CD1c-positive myeloid dendritic cell (primary cell): ENCODE measurements around the gene NKAIN2.
"Not testable (repeated sequence)": the region's sequence is repeated elsewhere in the genome, so short reads cannot be mapped to it uniquely, and the experiment has no call there.

Experiments used
- DNase-seq: peaks from one replicate; pipeline ENCODE4 v3.0.0-alpha.2; 2016; ENCODE audit errors: extremely low spot score

NKAIN2 gene

DNA sequence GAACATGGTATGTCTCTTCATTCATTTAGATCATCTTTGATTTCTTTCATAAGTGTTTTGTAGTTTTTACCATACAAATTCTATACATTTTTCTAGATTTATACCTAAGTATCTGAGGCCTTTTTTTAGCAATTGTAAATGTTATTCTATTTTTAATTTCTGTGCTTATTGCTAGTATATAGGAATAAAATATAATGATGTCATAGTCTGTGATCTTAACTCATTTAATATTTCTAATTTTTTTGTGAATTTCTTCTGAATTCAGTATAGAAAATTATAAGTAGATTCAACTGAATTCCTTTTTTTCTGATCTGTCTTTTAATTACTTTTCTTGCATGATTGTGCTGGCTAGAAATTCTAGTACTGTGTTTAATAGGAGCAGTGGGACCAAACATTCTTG lies 520.6 kb downstream of the NKAIN2 start:
- DNase-seq = no peak

DNA sequence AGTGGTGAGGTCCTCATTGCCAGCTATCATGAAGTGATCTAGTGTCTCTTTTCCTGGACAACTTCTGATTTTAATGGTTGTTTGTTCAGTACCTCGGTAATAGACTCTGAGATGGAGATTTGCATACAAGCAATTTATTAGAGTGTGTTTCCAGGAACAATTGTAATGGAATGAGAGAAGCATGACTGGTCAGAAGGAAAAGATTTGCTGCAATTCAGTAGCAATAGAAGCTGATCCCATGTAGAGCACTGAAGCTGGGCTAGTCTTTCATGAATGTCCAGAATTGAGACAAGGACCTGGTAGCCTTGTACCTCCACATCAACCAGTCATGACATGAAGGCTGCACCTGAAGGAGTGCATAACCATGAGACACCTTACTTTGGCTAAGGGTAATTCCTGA lies 526.5 kb downstream of the NKAIN2 start:
- DNase-seq = no peak

DNA sequence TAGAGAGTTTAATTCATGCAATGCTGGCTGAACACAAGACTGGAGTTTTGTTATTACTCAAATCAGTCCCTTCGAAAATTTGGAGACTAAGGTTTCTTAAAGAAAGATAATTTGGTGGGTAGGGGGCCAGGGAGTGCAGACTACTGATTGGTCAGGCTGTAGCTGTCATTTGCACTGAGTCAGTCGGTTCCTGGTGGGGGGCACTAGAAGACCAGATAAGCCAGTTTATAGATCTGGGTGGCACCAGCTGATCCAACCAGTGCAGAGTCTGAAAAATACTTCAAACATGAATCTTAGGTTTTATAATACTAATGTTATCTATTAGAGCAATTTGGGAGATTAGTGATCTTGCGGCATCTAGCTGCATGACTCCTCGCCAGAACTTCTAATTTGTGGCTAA lies 530.7 kb downstream of the NKAIN2 start:
- DNase-seq = no peak

DNA sequence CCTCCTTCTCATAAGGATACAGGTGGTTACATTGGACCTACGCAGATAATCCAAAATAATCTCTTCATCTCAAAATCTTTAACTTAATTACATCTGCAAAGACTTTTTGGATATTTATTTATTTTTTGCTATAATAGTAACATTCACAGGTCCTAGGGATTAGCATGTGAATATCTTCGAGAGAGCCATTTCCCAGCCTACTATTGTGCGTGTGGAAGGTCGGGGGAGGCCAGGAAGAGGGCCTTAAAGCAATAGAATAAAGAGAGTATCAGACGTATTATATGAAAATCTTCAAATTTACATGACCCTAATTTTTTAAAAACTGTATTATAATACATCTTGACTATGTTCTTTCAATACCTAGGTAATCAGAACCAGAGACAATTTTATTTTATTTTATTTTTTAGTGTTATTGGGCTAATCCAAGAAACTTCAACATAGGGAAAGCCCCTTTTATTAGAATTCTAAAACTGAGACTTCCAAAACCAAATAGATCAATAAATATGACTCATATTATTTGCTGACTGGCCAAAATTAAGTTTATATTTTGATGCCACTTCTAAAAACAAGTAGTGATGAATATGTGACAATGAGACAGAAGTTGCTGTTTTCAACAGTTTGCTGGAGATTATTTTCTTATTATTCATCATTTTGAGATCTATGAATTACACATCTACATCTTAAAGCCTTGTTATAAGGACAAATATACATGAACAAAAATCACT lies 536.1 kb downstream of the NKAIN2 start:
- no peak for DNase-seq

DNA sequence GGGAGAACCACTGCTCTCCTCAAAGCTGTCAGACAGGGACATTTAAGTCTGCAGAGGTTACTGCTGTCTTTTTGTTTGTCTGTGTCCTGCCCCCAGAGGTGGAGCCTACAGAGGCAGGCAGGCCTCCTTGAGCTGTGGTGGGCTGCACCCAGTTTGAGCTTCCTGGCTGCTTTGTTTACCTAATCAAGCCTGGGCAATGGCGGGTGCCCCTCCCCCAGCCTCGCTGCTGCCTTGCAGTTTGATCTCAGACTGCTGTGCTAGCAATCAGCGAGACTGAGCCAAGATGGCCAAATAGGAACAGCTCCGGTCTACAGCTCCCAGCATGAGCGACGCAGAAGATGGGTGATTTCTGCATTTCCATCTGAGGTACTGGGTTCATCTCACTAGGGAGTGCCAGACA lies 544.7 kb downstream of the NKAIN2 start:
- DNase-seq = not testable (repeated sequence)

DNA sequence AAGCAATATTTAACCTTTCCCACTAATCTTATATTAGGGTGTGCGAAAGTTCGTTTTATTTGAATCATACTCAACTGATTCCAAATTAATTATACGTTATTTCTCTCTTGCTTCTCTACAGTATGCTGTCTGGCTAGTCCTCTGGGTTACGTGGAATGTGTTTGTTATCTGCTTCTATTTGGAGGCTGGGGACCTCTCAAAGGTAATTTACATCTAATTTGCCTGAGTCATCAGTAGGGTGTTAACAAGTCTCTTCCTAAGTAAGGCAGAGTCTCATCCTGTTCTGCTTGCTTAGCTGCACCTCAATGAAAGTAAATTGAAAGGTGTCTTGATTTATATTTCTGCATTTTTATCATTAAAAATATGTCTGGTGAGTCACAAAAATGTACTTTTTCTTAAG lies 551.5 kb downstream of the NKAIN2 start:
- no peak for DNase-seq

DNA sequence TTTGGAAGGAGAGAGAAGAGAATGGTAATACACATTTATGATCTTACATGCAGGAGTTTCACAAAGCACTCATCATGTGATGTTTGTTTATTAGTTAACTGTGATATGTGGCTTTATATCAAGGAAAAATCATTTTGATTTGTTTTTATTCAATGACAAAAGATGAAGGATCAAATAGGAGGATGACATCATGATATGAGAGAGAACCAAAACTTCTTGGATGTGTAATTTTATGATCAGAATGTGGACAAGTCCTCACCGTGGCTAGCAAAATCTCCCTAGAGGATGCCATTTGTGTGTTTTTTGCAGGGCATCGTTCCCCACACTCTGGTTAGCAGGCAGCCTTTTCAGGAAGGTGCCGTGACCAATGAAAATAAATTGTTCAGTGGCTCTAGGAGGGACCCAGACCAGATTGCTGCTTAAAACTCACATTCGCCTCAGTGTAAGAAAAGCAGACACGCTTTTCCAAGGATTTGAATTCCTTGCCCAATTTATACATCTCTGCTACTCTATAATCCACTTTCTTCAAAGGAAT lies 552.7 kb downstream of the NKAIN2 start:
- DNase-seq = no peak

DNA sequence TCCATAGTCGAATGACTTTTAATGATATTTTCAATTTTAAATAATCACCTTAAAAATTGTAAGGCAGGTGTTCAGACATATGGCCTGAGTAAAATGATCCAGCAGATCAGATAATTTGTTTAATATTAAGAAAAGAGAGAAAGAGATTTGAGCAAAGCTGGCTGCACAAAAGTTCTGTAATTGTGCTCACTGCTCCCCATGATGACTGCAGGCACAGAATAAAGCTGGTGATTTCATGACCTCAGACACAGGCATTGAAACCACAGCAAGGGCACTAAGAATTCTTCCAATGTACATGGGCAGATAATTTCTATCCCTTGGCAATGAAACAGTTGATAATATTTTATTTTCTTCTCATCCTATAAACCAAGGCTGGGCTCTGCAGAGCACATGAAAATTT lies 553.1 kb downstream of the NKAIN2 start:
- DNase-seq = no peak

DNA sequence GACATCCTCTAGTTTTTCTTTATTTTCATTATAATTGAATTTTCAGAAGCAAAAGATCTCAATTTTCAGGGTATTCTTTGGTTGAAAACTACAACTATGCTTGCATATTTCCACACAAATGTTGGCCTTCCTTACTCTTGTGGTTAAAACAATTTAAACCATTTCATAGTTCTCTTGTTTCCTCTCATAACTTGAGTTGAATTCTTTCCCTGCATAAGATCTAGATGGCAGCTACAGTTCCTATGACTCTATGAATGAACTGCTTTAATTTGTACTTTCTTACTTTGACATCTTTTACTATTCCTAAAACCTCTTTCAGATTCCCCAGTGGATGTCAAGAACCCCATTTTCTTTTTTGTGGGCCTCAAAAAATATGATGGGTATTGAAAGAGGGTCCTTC lies 564.5 kb downstream of the NKAIN2 start:
- DNase-seq = no peak

DNA sequence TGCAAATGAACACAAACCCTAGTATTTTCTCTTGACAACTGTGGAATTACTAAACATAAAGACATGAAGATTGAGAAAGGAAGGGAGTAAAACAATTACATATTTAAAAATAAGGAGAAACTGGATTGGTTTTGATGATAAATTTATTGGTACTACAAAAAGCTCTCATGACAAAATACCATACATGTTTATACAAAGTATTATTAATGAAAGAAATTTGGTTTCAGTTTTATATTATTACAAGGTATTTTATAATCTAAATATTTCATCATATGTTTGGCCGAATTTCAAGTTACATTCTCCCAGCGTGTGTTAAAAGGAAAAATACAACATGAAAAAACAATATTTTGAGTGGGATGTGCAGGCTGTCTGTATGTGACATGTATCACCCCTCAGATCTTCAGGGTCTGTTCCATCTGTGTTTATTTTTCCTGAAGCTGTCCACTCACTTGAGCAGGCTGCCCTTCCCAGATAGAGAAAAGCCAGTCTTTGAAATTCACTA lies 568.4 kb downstream of the NKAIN2 start:
- no peak for DNase-seq

DNA sequence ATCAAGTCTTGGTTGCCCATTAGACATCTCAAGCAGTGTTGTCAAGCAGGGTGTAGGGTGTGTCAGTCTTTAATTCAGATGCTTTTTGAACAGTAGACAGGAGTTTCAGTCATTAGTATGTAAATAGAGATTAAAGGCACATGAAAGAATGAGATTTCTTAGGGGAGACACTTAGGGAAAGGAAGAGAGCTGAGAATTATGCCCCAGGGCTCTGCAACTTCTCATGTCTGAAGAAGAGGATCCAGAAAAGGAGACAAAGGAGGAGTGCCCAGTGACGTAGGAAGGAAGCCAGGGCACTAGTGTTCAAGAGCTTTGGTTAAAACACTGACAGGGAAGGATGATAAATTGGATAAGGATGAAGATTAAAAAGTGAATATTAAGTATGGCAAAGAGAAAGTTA lies 569.7 kb downstream of the NKAIN2 start:
- no peak for DNase-seq

DNA sequence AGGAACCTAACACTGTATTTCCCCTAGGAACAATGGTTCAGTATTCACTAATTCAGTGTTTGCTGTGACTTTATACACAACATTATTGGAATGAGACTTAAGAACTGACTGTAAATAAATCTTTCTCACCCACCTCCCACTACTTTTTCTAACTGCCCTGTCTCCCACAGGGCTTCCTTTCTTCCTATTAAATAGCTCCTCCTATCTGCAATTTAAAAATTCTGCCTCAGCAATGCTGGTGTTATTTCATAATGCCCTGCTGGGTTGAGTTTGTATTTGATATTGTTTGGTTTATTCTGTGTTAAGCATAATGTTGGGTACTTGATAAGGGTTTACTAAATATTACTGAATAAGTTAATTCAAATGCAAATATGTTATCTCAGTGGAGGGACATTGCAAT lies 585.5 kb downstream of the NKAIN2 start:
- no peak for DNase-seq

DNA sequence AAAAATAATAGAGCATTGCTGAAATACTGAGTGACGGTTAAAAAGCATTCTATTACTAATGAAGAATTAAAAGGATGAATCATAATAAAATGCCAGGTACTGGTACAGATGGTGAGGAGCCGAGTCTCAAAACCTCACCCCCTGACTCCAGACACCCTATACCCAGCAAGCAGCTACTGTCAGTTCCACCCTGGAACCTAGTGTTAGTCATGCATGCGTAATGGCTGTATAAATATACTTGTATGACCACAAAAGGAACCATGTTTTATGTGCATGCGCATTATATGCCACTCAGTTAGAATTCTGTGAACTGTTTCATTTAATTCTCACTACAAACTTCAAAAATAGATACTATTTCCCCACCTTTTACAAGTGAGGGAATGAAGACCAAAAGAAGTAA lies 589.9 kb downstream of the NKAIN2 start:
- no peak for DNase-seq

DNA sequence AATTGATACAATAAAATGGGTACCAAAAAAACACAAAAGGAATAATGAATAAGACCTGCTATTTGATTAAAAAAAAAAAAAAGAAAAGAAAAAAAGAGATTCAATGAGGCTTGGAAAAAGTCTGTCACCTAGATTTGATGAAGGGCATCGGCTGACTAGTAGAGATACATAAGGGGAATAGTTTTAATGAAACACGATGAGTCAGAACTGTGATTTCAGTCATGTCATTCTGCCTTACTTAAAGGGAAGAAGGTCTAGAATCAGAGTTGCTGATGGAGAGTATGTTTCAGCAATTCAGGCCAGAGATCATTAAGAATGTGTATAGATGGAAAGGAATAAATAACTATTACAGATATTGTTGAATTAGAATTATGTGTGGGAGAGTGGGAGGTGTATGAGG lies 592.7 kb downstream of the NKAIN2 start:
- DNase-seq = no peak

DNA sequence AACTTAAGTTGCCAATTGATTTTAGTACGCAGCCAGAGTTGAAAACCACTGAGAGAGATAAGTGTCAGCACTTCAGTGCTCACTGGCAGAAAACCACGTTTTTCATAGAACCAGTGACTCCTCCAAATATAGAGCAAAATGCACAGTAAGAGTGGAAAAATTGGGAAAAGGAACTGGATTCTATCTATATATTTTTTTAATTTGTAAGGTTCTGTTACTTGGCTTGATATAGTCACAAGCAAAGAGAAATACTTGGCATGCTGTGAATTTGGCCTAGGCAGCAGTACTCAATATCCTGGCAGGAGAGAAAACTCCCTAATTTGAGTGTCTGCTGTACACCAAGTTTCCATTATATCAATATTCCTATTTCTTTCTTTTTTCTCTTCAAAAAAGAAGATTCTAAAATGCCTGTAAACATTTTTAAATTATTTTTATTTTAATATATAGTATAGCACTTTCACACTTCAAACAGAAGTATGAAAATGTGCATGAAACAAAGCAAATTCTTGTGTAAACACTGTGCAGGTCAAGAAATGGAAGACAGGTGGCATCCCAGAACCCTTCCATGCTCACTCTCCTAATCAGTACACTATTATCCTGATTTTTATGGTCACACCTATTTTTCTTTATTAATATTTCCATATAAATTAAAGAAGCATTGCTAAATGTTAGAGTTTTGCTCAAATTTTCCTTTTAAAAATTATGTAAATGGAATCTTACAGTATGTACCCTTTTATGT lies 596.8 kb downstream of the NKAIN2 start:
- DNase-seq = no peak

DNA sequence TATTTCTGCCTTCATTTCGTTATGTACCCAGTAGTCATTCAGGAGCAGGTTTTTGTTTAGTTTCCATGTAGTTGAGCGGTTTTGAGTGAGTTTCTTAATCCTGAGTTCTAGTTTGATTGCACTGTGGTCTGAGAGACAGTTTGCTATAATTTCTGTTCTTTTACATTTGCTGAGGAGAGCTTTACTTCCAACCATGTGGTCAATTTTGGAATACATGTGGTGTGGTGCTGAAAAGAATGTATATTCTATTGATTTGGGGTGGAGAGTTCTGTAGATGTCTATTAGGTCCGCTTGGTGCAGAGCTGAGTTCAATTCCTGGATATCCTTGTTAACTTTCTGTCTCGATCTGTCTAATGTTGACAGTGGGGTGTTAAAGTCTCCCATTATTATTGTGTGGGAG lies 606.8 kb downstream of the NKAIN2 start:
- DNase-seq = not testable (repeated sequence)

DNA sequence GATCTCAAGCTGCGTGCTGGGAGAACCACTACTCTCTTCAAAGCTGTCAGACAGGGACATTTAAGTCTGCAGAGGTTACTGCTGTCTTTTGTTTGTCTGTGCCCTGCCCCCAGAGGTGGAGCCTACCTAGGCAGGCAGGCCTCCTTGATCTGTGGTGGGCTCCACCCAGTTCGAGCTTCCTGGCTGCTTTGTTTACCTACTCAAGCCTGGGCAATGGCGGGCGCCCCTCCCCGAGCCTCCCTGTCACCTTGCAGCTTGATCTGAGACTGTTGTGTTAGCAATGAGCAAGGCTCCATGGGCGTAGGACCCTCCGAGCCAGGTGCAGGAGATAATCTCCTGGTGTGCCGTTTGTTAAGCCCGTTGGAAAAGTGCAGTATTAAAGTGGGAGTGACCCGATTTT lies 609.0 kb downstream of the NKAIN2 start:
- not testable (repeated sequence) for DNase-seq

DNA sequence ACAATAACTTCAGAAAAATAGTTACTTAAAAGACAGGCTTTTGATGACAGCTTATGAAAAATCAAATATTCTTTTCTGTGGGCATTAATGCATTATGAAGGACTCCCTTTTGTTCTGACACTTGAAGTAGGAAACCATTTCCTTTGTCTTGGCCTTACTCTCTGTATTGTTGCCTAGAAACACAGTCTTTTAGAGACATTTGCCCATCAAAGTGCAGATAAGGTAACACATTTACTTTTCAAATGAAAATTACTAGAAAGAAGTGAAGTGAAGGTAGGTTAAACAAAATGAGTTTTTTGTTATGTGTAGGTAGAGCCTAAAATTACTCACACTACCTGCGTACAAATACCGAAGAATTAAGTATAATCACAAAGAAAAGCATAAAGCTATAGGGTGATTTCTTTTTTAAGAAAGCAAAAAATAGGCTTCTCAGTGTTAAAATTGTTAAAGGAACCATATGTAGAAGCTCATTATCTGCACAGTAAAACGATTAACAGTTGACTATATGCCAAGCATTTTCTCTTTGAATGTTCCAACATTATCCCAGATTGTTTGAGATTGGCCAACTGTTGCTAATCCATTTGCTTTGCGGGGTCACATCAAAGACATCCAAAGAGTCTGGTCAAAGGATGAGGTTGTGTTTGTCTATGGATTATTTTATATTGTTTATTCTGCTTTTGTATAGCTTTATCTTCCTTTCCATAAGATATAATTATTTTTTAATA lies 616.6 kb downstream of the NKAIN2 start:
- no peak for DNase-seq

DNA sequence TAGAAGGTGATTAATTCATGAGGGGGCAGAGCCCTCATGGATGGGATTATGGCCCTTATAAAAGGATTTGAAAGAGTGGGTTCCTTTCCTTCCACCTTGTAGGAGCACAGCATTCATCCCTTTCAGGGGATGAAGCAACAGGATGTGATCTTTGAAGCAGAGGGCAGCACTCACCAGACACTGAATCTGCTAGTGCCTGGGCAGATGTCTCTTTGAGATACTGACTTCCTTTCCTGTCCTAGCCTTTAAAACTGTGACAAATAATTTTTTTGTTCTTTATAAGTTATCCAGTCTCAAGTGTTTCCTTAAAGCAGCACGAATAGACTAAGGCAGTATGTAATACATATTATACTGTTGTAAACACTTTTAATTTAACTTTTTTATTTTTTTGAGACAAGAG lies 620.0 kb downstream of the NKAIN2 start:
- DNase-seq = no peak

DNA sequence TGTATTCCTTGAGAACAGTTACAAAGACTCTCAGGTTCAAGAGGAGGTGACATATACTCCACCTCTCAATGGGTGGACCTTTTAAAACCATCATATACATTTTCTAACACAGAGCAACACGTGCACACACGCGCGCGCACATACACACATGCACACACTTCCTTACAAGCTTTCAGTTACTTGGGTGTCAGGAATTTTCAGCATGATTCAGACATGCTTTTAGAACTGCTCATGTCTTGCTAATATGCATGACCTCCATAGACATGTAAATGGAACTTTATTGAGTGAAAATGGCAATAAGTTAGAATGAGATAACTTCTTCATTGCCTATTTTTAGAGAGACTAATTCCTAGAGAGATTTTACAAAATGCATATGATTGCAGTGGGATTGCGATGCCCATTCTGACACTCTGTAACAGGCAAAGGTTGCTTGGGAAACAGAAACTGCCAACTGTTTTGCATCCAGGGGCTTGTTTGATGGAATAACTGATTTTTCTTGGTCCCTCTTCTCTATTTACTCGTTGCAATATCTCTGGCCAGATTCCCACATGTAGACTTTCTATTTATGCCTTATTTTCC lies 627.2 kb downstream of the NKAIN2 start:
- DNase-seq = no peak

DNA sequence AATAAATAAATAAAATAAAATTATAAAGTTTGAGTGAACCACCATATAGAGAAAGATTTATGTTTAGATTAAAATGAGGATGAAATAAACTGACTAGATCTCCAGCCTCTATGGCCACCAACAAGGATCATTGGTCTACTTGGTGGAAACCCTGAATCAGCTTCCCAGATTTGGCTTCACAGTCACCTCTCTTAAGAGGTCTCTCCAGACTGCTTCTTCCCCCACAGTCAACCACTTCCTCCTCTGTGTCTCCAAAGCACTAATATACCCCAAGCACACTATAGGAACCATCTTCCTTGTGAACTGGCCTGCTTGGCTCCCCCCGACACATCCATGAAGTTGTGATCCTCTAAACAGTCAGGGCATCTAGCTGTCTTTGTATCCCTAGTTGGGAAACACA lies 629.0 kb downstream of the NKAIN2 start:
- peak; percentile 9 for DNase-seq
